NCI-H2227 treated with DMSO at 0.1 percent for 48 hours (cell line): ENCODE results near the gene AGPAT1.
"Not testable (repeated sequence)": the region's sequence is repeated elsewhere in the genome, so short reads cannot be mapped to it uniquely, and the experiment has no call there.

Source experiments
- DNase-seq: peaks from one replicate; lab custom pipeline; 2025; lab: John Stamatoyannopoulos, UW

Gene AGPAT1

DNA sequence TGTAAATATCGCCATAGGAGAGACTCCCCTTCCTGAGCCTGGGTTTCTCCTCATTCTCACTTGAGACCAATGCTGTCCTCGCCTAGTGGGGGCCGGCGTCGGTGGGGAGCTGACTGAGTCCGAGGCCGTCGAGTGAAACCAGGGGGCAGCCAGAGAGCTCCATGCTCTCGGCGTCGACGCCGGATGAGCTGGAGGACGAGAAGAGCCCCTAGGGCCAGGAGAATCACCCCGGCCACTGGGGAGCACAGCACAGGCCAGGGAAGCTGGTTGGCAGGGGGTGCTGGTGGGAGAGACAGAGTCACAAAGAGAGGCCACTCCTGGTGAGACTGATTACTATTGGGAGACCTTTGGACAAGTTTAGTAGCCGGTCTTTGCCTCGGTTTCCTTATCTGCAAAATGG, 23.0 kb upstream of the AGPAT1 start:
- no peak for DNase-seq

DNA sequence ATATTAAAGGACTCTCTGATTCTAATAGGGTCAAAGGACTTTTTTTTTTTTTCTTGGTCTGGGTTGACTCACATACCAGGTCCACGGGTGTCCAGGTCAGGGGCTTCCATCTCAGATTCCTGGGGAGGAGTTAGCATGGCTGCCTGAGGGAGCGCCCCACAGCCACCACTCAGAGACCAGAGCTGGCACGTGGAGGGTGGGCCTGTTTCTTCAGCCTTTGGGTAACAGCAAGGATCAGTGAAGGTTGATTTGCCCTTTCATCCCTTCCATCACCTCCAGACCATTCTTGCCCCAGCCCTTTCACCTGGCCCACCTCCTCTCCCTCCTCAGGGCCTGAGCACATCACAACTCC, 22.4 kb upstream of the AGPAT1 start:
- DNase-seq, result no peak

GRCh38 chr6:32196682-32197616, 21.1 kb upstream of the AGPAT1 start:
- DNase-seq, result peak; percentile 68

DNA sequence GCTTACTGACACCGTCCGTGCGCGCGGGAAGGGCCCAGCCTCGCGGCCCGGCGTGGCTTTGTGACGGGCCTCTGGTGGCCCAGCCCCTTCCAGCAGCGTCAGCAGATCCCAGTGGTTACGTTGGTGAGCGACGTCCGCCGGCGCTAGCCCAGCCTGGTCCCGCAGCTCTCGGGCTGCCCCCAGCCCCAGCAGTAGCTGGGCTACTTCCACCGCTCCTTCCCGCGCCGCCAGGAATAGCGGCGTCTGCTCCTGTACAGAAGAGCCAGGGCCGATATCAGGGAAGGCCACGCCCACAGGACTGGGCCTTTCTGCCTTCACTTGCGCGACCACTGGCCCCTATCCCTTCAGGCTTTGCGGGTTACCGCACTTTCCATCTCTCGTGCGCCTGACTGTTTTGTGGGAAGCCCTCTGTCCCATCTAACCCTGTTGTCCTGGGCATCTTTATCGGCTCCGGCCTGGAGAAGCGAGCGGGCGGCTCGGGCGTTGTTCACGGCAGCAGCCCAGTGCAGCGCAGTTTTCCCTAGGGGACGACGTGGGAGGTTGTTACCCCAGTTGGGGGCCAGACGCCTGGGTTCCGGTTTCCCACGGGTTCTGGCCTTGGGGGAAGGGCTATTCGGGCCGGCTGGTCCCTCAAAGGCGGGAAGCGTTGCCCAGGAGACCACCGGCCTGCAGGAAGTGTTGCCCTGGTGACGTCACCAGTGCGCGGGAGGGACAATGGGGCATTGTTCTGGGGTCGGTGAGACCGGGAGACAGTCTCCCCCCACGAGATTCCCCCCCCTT, 20.2 kb upstream of the AGPAT1 start:
- peak; percentile 81 for DNase-seq

- peak; percentile 99 for DNase-seq
Measured at GRCh38 chr6:32195652-32195901, 19.7 kb upstream of the AGPAT1 start.

DNA sequence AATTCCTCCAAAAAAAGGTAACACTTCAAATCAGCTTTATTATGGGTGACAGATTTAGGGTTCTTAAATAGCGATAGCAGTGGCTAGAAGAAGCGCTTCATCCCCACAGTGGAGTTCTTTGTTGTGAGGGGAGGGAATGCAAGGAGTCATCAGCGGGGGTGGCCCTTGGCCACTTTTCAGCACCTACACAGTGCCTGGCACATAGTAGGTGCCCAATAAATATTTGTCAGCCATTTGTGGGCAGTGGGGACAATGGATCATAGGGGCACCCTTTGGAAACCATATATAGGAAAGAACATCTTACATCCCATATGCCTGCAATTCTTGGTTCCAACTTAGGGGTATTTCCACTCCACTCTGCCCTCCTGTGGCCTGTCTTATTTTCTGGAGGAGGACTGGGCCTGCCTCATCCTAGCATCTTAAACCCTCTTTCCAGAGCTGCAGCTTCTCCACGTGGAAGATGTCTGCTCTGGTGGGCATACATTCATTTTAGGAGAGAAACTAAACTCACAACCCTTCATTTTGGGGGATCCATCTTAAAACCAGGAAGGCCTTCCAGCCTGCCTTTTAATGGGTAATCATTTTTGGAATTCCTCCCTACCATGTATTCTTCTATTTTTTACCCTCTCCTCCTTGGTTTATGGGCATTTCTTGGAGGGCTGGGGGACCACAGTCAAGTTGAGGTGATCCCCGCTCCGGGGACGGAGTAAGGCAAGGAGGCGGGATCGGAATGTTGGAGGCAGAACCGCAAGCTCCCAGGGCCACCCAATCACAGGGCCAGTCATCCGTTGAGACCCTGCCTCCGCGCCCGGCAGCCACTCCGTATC, 19.2 kb upstream of the AGPAT1 start:
- DNase-seq, result peak; percentile 58

DNA sequence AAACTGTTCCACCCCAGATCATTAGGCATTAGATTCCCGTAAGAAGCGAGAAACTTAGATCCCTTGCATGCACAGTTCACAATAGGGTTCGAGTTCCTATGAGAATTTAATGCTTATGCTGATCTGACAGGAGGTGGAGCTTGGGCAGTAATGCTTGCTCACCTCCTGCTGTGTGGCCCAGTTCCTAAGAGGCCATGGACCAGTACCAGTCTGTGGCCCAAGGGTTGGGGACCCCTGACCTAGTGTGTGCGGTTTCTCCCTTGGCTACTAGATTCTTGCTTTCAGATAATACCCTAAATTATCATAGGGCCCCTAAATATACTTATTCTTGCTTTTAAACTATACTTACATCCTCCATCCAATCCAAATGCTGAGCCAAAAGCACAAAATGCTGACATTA, 18.5 kb upstream of the AGPAT1 start:
- DNase-seq, result no peak

GRCh38 chr6:32193096-32193495, 17.2 kb upstream of the AGPAT1 start:
- not testable (repeated sequence) for DNase-seq

DNA sequence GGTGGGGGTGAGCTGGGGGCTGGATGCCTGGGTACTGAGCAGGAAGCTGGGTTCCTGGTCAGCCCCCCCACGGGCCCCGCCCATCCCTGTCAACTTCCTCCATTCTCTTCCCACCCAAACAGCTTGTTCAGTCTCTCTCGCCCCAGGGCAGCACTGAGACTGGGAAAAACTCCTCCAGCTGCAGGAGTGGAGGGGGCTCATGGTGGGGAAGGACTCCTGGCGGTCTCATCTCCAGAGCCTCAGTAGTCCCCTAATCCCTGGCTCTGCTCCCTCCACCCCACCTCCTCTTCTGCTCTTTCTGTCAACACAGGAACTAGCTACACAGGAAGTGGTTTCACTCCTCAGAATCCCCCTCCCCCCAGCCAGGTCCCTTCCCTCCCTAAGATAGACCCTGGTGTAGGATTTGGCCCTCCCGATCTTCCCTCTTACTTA, 16.7 kb upstream of the AGPAT1 start, which contains the start of gene GPSM3:
GPSM3 (minus strand) TSS at position 36 of the 432 bp plus-strand sequence. CDS start 130 bp downstream, outside the sequence.
- DNase-seq, result no peak

DNA sequence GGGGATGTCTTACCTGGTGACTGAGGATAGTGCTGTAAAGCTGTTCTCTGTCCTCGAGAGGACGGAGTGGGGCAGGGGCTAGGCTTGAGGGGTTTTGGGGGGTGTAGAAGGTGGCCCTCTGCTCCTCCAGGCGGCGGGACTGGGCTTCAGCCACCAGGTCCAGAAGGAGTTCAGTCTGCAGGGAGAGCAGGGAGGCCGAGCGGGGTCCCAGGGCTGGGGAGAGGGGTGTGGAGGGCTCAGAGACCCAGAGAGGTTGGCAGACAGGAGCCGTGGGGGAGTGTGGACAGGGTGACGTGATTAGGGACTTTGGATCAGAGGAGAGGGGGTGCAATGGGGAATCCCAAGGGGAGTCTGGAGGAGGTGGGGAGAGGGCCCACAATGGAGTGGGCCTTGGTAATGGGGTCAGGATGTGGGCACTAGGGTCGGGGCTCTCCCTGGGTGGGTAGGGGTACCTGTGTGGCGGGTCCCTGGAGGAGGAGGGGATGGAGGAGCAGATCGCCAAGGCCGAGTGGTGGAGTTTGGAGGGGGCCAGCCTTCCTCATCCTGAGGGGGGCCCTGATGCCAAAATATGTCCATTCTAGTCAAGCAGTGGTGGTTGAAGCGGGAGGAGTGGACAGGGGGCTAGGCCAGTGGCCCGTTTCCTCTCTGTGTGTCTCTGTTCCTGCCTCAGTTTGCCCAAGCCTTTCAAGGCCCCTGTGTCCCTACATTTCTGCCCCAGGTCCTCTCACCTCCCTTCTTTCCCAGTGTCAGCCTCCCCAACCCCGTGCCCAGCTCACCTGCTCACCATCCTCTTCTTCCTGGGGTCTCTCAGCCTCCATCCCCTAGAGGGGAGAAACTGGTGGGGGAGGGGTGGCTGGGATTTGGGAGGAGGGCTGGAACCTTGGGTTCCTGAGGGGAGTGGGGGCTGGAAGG, 16.1 kb upstream of the AGPAT1 start:
- DNase-seq, result no peak

DNA sequence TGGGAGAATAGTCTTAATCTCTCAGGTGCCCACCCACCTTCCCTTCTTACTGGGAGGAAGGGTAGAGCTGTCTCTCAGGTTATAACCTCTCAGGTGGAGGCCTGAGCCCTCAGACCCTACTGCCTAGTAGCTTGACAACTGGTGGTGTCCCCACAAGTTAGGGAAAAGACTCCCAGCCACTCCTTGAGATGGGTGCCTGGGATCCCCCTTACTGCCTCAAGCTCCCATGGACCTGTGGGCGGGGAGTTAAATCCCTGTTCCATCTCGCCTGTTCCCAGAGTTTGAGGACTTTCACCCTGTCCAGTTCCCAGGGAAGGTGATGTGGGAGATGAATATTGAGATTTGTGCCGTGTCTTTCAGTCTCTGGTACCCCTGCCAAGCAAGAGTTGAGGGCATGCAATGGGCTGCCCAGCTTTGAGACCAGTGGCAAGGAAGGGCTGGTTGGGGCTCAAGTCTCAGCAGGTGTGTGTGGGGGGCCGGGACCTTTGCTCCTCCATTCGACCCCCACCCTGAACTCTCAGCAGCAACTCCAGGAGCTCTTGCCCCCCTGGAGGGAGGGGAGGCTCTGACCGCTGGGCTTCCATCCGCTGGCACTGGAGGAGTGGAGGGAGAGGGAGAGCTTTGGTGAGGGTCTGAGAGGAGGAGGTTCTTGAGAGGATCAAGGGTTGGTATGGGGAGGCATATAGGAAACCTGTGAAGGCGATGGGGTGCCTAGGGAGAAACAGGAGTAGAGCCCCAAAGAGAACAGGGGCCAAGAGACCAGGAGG, 15.2 kb upstream of the AGPAT1 start:
- DNase-seq, result no peak

GRCh38 chr6:32190054-32190851, 14.4 kb upstream of the AGPAT1 start, which contains the start of gene PBX2:
TSS of gene PBX2 (minus strand) at chr6:32190202. CDS start at chr6:32189915, 287 bp downstream.
- peak; percentile 59 for DNase-seq

GRCh38 chr6:32189742-32190053, 13.8 kb upstream of the AGPAT1 start:
- DNase-seq, result no peak

DNA sequence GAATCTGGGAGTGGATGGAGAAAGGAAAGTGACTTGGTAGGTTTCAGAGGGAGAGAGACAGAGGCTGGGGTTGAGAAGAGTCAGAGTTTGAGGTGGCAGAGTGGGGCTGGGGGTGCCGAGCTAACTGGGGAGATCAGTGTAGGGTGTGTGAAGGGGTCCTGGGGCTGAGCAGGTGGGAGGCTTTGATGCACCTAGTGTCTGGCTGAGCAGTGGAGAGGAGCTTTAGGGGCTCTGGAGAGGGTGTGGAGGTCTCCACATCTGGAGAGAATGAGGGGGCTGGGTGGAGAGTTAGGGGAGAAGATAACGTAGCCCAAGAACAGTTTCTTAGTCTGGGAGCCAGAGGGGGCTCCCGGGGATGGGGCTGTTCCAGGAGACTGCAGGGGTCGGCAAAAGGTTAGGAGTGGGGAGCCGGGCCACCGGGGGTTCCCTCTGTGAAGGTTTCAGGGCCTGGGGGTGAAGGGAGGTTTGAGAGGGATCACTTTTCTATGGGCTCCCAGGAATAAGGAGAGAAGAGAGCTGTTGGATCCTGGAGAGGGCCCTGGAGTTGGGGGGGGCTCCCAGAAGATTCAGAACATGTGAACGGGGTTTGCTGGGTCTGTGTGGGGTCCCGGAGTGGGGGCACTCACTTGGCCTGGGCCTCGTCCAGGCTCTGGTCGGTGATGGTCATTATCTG, 13.3 kb upstream of the AGPAT1 start:
- DNase-seq, result no peak

GRCh38 chr6:32188381-32189068, 12.6 kb upstream of the AGPAT1 start:
- DNase-seq, result peak; percentile 2

- not testable (repeated sequence) for DNase-seq
Measured at GRCh38 chr6:32187725-32188380, 12.0 kb upstream of the AGPAT1 start.

- no peak for DNase-seq
Measured at GRCh38 chr6:32187009-32187709, 11.3 kb upstream of the AGPAT1 start.
